Fibroblast of skin of scalp (primary cell): Measurements from ENCODE around the gene KCNIP4. TPM values are rescaled to one million over a fixed set of nuclear protein-coding genes. Genes with fewer than 3 reads are reported as not detected.
"Not testable (repeated sequence)": the region's sequence is repeated elsewhere in the genome, so short reads cannot be mapped to it uniquely, and the experiment has no call there.

Source experiments
- DNase-seq: peaks from one replicate; pipeline ENCODE4 v3.0.0-alpha.2; 2013
- polyA plus RNA-seq, 2 experiments: library from polyadenylated mRNA; unstranded; fragments of 120-200 nt; gene quantifications; one replicate each; pipeline ENCODE4 v1.2.1, GENCODE V29; 2013; ENCODE audit not compliant: insufficient read length in 2 of 2

Gene KCNIP4
- 0.57 TPM for polyA plus RNA-seq (2013, experiment 1 of 2; ENCODE audit: insufficient read length)
- polyA plus RNA-seq (2013, experiment 2 of 2; ENCODE audit: insufficient read length) = 1.2 TPM

DNA sequence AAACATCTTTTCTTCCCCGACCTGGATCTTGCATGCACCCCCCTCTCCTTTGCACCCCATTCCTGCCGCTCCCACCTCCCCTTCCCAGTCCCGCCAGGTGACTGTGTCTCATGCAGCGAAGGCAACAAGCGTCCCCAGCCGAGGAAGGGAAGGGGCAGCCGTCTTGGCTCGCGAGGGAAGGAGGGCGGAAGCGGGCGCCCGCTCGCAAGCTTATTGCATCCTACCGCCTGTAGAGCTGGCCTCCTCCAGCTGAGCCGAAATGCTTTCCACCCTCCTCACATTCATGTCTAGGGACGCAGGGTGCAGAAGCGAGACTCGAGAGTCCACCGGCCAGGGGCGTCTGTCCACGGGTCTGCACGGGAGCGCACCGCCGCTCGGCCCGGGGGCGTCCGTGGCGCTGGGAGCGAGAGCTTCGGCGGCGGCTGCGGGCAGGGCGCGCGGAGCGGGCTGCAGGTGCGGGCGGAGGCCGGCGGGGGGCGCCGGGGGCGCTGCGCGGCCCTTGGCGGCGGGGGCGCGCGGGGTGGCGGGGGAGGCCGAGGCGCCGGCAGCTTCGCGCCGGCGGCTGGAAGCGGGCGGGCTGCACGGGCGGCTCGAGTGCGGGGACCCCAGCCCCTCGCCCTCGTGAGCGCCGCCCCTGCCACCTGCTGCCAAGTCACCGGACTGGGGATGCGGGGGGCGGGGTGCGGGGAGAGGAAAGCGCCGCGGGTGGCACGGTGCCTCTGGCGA lies at the start of gene KCNIP4:
TSS of gene KCNIP4 (minus strand) at position 426 of the 726 bp plus-strand sequence.
- peak; percentile 8 for DNase-seq

DNA sequence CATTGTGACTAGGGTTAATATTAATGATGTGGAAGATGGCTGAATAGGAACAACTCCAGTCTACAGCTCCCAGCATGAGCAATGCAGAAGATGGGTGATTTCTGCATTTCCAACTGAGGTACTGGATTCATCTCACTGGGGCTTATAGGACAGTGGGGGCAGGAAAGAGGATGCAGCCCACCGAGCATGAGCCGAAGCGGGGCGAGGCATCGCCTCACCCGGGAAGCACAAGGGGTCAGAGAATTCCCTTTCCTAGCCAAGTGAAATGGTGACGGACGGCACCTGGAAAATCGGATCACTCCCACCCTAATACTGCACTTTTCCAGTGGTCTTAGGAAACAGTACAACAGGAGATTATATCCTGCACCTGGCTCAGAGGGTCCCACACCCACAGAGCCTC lies 48.0 kb upstream of the KCNIP4 start:
- not testable (repeated sequence) for DNase-seq

DNA sequence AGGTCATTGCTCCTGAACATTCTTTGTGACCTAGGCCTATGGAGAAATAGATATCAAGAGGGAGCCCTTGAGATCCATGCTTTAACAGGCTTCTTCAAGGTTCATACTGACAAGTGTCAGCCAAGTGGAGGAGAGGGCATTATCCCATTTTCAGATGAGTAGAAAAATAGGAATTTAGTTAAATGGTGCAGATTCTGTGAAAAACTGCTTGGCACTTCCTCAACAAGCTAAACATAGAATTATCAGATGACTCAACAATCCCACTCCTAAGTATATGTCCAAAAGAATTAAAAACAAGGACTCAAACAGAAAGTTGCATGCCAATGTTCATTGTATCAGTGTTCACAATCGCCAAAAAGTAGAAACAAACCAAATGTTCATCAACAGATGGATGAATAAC lies 43.8 kb upstream of the KCNIP4 start:
- DNase-seq = peak; percentile 47

- DNase-seq = no peak
These were observed 43.0 kb upstream of the KCNIP4 start for GRCh38 chr4:21991562-21991961.

GRCh38 chr4:21991050-21991449 lies 42.5 kb upstream of the KCNIP4 start:
- peak; percentile 7 for DNase-seq

DNA sequence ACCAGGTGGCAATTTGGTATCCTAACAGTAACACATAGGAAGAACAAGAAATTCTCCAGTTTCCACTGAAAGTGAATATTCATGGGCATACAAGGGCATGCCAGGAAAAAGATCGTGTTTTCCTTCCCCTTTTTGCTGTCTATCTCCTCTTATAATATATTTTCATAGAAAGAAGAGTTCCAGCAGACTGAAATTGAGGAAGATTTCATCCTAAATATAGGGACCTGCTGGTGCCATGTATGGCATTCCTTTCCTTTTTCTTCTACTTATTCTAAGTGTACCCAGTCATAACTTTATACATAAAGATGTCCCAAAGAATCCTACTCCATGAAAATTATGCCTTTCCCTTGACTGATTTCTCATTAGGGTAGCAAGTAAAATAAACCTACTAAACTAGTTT lies 40.8 kb upstream of the KCNIP4 start:
- no peak for DNase-seq

DNA sequence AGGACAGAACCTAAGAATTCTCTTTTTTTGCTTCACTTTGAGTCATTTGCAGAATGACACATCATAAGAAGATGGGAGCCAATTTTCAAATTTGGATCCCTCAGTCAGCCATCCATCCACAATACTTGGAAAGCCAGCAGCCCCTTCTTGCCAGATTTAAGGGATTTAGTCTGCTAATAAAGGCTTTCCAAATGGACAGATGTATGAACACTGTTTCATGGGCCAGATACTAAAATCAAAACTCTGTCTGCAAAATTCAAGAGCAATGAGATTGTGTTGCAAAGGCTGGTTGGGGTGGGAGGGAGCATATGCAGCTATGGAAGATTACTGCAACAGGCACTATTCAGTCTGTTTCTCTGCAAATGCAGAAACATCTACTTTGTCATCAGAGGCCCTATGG lies 37.7 kb upstream of the KCNIP4 start:
- no peak for DNase-seq

- DNase-seq = no peak
These were observed 33.5 kb upstream of the KCNIP4 start for GRCh38 chr4:21982087-21982486.

DNA sequence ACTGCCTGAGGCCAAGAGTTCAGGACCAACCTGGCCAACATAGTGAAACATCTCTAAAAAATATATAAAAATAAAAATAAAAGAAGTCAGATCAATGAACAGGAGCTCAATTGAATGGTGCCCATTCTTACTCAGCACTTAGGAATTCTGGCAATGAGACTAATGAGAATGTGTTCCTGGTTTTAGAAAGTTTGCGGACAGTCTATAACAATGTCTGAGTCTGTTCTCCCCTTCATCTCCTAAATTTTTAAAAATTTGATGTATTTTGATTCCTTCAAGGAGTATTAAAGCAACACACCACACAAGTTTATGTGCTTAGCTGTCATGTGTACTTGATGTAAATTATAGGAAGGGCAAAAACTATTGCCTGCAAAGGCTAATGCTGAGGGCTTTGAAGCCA lies 30.6 kb upstream of the KCNIP4 start:
- no peak for DNase-seq

DNA sequence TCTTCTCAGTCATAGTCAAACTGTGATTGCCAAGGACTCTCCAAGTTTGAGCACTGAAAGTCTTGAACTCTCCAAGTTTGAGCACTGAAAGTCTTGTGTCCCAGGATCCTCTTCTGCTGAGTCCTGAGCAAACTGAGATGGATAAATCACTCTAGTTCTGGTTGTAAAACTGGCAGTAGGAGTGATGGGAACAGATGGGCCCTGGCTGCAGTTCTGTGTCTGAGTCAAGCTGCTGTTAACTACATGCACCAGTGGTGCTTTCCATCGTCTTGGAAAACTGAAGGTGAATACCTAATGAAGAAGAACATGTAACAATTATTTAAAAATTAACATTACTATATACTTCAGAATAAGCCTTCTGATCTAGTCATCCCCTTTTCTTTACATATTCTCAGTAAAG lies 27.6 kb upstream of the KCNIP4 start:
- DNase-seq = no peak

DNA sequence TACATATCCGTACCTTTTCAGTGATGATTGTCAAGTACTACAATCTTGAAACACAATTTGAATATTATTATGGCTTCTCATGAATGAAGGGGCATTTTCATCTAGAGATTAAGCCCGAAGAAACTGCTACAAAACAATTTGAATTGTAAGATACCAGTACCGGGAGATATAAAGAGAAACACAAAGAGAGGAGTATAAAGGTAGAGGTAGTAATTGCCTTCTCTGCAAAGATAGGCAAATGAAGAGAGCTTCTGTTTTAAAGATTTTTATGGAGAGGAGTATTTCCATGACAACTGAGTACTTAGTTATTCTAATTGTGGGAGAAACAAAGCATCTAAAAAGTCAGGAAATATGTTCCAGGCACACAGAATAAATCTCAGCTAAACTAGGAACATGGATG lies 25.3 kb upstream of the KCNIP4 start:
- no peak for DNase-seq

DNA sequence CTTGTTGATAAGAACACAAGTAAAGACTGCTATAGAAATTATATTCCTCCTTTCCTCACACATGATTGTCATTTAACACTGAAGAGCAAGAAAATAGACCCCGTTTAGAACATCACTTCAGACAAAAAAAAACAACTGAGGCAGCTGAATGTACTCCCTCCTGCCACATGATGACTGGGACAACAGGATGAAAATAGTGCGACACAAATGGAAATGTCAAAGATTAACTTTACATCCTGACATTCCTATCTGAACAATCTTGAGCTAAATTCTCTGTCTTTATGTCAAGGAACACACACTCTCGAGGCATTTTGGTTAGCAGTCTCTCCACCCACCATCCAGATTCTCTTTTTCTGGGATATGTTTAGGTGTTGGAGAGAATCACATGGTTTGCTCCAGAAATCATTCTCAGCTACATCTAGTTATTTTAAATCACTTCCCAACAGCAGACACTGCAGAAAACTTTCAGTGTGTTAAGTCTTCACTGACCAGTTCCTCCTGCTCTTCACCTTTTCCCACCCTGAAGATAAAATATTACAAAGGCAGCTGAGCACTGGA lies 16.3 kb upstream of the KCNIP4 start:
- no peak for DNase-seq

GRCh38 chr4:21962691-21963090 lies 14.1 kb upstream of the KCNIP4 start:
- no peak for DNase-seq

- no peak for DNase-seq
These were observed 12.2 kb upstream of the KCNIP4 start for GRCh38 chr4:21960793-21961192.

- no peak for DNase-seq
These were observed 6.3 kb upstream of the KCNIP4 start for GRCh38 chr4:21954916-21955315.

DNA sequence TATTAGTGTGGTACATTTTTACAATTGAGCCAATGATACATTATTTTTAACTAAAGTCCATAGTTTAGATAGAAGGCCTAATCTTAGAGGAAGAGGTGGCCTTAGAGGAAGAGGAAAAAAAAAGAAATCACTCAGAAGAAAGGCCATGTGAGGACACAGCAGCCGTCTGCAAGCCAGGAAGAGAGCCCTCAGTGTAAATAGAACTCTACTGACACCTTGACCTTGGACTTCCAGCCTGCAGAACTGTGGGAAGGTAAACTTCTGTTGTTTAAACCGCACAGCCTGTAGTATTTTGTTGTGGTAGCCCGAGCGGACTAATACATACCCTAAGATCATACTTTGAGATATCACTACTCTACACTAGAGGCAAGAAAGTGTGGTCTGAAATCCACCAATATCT lies 5.1 kb upstream of the KCNIP4 start:
- no peak for DNase-seq

- DNase-seq = no peak
These were observed 4.0 kb upstream of the KCNIP4 start for GRCh38 chr4:21952549-21952948.

DNA sequence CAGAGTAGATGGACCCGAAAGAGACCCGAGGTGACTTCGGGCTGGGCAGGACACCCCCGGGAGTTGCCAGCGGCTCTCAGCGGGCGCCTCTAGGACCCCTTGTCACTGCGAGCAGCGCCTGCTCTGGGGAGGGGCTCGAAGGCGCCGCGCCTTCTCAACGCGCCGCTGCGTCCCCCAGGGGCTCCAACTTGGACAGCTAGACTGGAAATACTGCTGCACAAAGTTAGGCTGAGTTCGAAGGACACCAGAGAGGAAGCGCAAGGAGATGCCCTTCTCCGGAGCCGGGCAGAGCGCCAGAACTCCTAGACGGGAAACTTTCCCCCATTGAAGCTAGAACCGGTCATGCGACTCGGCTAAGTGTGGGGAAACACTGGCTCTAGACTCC lies 493 bp upstream of the KCNIP4 start:
- peak; percentile 9 for DNase-seq

GRCh38 chr4:21947791-21948346 lies 703 bp downstream of the KCNIP4 start:
- no peak for DNase-seq

- no peak for DNase-seq
These were observed 1.7 kb downstream of the KCNIP4 start for GRCh38 chr4:21946858-21947257.

GRCh38 chr4:21921526-21922180 lies 26.9 kb downstream of the KCNIP4 start:
- no peak for DNase-seq

DNA sequence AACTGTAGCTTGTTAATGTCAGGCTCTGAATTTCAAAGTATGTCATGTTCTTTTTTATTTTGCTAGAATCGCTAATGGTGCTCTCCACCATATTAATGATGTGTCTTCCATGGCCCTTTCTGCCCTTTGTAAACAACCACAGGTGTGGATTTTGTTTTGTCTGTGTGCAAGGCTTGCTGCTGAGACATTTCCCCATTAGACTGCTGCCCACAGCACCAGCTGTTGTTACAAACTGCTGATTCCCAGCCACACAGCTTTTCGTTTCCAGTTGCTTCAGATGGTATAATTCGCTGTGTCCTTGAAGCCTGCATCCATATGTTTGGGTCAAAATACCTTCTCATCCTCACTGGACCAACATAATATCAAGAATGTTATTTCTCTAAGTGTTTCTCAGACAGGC lies 32.8 kb downstream of the KCNIP4 start:
- DNase-seq = no peak

- DNase-seq = peak; percentile 39
These were observed 46.7 kb downstream of the KCNIP4 start for GRCh38 chr4:21901831-21902230.

DNA sequence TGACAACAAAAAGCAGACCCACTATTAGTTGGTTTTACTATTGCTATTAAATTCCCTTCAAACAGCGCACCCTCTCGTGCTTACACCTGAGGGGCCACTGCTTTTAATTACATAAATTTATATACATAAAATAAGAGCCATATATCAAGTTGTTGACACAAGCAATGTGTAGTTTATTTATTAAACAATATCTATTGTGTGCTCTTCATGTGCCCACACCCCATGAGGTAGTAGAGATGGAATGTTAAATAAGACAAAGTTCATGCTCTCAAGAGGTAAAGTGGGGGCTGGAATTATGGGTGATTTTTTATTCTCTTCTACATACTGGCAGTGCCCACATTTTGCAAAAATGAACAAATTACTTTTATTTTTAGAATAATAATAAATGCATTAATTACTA lies 47.3 kb downstream of the KCNIP4 start:
- no peak for DNase-seq
